ENCODE measurements around the gene DAW1. TPM values are rescaled to one million over a fixed set of nuclear protein-coding genes. Genes with fewer than 3 reads are reported as not detected.

The DAW1 gene
- total and polyA plus RNA-seq, 10 of the 15 experiments (the other 5 are each of a cell fraction or from before 2014, with no cell fraction given) = 0.04 TPM; not detected in 9

DNA sequence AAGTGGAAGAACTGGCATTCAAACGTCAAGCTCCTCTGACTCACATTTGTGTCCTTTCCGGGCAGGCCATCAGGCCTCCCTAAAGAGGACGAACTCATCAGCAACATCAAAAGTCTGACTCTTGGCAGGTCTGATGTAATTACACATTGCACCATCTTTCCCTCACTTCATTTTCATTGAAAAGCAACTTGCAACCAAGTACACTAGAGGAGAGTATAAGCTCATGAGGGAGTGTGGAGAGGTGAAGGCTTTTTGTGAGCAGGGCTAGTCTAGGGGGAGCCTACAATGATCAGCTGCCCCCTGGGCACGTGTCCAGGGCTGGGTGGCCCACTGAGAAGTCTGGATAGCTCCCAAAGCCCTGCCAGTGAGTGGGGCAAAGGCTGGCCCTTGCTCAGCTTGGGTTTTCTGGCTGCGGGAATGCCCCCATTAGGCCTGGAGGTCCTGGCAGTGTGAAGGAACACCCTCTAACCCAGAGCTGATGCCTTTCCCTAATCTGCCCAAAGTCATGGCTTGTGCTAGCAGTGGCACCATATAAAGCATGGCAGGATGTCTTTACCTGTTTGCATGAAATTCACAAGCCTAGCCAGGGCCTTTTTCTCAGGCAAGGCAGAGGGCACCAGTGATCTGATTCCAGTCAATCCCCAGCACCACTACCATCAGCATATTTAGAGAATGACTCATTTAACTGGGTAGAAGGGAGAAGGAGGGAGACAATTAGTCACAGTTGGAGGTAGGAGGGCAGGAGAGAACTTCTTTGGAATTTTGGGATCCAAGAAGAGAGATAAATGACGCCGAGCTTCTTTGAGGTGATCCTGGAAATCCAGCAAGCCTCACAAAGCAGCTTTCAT, 8.5 kb upstream of the DAW1 start:
- in situ Hi-C loops (cut with MboI) (no loop called here), intact Hi-C loops (cut with micrococcal nuclease; ENCODE audit: unreplicated experiment) (loop anchor here (1.0 to 5.0 kb wide), 4 partner anchors 51 to 204 kb away; partner anchors contain the start of gene CCL20)
- DNase-seq (ENCODE audit: low read depth, low spot score) = no peak
- no peaks in the 10 kb centered on the region; a peak in 1 of 4 replicates for H3K27me3 ChIP-seq (replicated peaks in 1 of 2; ENCODE audit: control insufficient read depth in 2 of 2, insufficient read depth in 2 of 2, low read length in 1 of 2)
- no peak overlapping the region for H2AFZ ChIP-seq (ENCODE audit: control insufficient read depth, low read depth, low read length)
- no peaks in the 10 kb centered on the region for H3K9me3 ChIP-seq (replicated peaks; ENCODE audit: control insufficient read depth, insufficient read depth, low read length)
- ChIA-PET RAD21 (ENCODE audit: unreplicated experiment) (interaction anchor here (1.0 to 5.8 kb wide), 23 partner anchors 9 to 457 kb away, joined by 3 to 92 read pairs (median 6); partner anchors contain the start of gene CCL20), SMC1A (ENCODE audit: uncharacterized antibody, unreplicated experiment) (interaction anchor here (0.6 to 6.6 kb wide), 29 partner anchors 9 to 458 kb away, joined by 3 to 133 read pairs (median 4); partner anchors contain the start of gene CCL20), POLR2A (interaction anchor here (2.0 to 2.5 kb wide), 2 partner anchors 79 to 89 kb away, joined by 8 to 9 read pairs; no protein-coding TSS in a partner anchor), CTCF (interaction anchor here (0.7 to 6.4 kb wide), 43 partner anchors 9 to 741 kb away, joined by 3 to 387 read pairs (median 5); partner anchors contain the start of gene CCL20)
- H3K9ac ChIP-seq (ENCODE audit: control insufficient read depth, insufficient read depth, low read length) = no peak overlapping the region
- H3K4me2 ChIP-seq (ENCODE audit: control insufficient read depth, insufficient read depth) = no peak overlapping the region
- no peak overlapping the region for H3K27ac ChIP-seq (ENCODE audit: control insufficient read depth, insufficient read depth)
- no peak for FAIRE-seq
- H4K20me1 ChIP-seq (ENCODE audit: control insufficient read depth, insufficient read depth) = no peaks in the 10 kb centered on the region
- no peaks in the 10 kb centered on the region for H3K36me3 ChIP-seq (ENCODE audit: control insufficient read depth in 2 of 2, insufficient read depth in 2 of 2, low read length in 1 of 2)
- no peak for ATAC-seq
- no peaks in the 10 kb centered on the region for H3K4me1 ChIP-seq (ENCODE audit: control insufficient read depth, insufficient read depth, low read length)
- WGBS (ENCODE audit: insufficient coverage, insufficient replicate concordance, low lambda C conversion rate, missing lambda C conversion rate) = 68% methylated on average over 7 of the region's 7 CpGs
- BruUV-seq (replicated peaks) = no TSS peak
- TF ChIP-seq, protein P1, sequence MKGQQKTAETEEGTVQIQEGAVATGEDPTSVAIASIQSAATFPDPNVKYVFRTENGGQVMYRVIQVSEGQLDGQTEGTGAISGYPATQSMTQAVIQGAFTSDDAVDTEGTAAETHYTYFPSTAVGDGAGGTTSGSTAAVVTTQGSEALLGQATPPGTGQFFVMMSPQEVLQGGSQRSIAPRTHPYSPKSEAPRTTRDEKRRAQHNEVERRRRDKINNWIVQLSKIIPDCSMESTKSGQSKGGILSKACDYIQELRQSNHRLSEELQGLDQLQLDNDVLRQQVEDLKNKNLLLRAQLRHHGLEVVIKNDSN (IDR thresholded peaks at IDR 0.05; ENCODE audit: borderline replicate concordance, extremely low read length, insufficient read depth, low read depth, low read length) = no peak
- TF ChIP-seq BHLHE40 (IDR thresholded peaks at IDR 0.05; ENCODE audit: borderline replicate concordance in 1 of 2, low read depth in 2 of 2, low read length in 1 of 2) (no peak), PML (IDR thresholded peaks at IDR 0.05; ENCODE audit: low read length) (no peak), STAT1 (conservative IDR thresholded peaks at IDR 0.05) (no peak), FOS (IDR thresholded peaks at IDR 0.05; ENCODE audit: borderline replicate concordance, extremely low read depth, insufficient read length) (no peak), NR2C1 (IDR thresholded peaks at IDR 0.05) (no peak), NR2C2 (IDR thresholded peaks at IDR 0.05; ENCODE audit: borderline replicate concordance, control insufficient read depth, insufficient read length, low read depth) (no peak), GATAD2B (conservative IDR thresholded peaks at IDR 0.05; ENCODE audit: low read depth) (no peak), IKZF1 (conservative IDR thresholded peaks at IDR 0.05) (no peak), ZNF207 (IDR thresholded peaks at IDR 0.05; ENCODE audit: borderline replicate concordance) (no peak), CBX5 (IDR thresholded peaks at IDR 0.05; ENCODE audit: low read depth) (no peak), RBBP5 (conservative IDR thresholded peaks at IDR 0.05) (no peak), RAD21 (IDR thresholded peaks at IDR 0.05; ENCODE audit: insufficient read depth, low read depth, low read length) (no peak)
- TF ChIP-seq, protein P2, sequence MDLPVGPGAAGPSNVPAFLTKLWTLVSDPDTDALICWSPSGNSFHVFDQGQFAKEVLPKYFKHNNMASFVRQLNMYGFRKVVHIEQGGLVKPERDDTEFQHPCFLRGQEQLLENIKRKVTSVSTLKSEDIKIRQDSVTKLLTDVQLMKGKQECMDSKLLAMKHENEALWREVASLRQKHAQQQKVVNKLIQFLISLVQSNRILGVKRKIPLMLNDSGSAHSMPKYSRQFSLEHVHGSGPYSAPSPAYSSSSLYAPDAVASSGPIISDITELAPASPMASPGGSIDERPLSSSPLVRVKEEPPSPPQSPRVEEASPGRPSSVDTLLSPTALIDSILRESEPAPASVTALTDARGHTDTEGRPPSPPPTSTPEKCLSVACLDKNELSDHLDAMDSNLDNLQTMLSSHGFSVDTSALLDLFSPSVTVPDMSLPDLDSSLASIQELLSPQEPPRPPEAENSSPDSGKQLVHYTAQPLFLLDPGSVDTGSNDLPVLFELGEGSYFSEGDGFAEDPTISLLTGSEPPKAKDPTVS (IDR thresholded peaks at IDR 0.05; ENCODE audit: low read depth, low read length) = no peak
- TF ChIP-seq, protein P3, sequence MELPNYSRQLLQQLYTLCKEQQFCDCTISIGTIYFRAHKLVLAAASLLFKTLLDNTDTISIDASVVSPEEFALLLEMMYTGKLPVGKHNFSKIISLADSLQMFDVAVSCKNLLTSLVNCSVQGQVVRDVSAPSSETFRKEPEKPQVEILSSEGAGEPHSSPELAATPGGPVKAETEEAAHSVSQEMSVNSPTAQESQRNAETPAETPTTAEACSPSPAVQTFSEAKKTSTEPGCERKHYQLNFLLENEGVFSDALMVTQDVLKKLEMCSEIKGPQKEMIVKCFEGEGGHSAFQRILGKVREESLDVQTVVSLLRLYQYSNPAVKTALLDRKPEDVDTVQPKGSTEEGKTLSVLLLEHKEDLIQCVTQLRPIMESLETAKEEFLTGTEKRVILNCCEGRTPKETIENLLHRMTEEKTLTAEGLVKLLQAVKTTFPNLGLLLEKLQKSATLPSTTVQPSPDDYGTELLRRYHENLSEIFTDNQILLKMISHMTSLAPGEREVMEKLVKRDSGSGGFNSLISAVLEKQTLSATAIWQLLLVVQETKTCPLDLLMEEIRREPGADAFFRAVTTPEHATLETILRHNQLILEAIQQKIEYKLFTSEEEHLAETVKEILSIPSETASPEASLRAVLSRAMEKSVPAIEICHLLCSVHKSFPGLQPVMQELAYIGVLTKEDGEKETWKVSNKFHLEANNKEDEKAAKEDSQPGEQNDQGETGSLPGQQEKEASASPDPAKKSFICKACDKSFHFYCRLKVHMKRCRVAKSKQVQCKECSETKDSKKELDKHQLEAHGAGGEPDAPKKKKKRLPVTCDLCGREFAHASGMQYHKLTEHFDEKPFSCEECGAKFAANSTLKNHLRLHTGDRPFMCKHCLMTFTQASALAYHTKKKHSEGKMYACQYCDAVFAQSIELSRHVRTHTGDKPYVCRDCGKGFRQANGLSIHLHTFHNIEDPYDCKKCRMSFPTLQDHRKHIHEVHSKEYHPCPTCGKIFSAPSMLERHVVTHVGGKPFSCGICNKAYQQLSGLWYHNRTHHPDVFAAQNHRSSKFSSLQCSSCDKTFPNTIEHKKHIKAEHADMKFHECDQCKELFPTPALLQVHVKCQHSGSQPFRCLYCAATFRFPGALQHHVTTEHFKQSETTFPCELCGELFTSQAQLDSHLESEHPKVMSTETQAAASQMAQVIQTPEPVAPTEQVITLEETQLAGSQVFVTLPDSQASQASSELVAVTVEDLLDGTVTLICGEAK (IDR thresholded peaks at IDR 0.05; ENCODE audit: borderline replicate concordance) = no peak
- no peak overlapping the region for H3K4me3 ChIP-seq
- no peaks in the 10 kb centered on the region for H3K79me2 ChIP-seq (ENCODE audit: control insufficient read depth, insufficient read depth, low read length)

Data from GM12878 (cell line).